HG03354 (cell line): Measurements from ENCODE around the gene GRIK3.
"Not testable (repeated sequence)": the region's sequence is repeated elsewhere in the genome, so short reads cannot be mapped to it uniquely, and the experiment has no call there.

Source experiments
- ATAC-seq: cut with Tn5 transposase; IDR thresholded peaks from one replicate; pipeline ENCODE4 v1.9.1; 2021; ENCODE audit warnings: mild to moderate bottlenecking; ENCODE audit not compliant: unreplicated experiment, poor library complexity, severe bottlenecking

Gene GRIK3

DNA sequence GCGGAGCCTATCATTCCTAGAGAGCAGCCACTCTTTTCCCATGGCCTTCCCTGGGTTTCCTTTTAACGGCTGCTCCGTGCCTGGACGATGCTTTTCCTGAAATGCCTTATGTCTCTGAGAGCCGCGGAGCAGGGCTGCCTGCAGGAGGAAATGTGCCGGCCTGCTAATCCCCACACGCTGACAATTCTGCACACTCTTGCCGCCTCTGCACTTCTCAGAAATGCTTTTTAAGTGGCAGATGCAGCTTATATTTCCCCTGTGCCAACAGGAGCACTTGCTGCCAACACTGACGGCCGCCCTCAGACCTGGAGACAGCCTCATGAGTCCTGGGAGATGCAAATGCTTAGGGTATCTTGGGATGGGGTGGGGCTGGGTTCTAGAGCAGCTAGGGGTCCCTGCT is 253.2 kb downstream of the GRIK3 start:
- no peak for ATAC-seq

DNA sequence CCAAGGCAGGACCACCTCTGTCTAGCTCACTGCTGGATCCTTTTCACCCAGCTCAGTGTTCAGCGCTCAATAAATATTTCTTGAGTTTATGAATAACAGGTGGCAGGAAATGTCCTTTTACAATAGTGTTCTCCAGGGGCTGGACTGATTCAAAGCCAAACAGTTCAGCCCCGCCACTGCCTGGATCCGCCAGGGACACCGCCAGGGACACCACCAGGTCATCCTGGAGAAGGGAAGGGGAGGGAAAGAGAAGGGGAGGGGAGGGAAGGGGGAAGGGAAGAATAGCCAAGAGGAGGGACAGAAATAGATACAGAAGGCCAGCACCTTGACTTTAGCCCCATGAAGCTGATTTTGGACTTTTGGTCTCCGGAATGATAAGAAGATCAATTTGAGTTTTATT is 255.6 kb downstream of the GRIK3 start:
- no peak for ATAC-seq

- ATAC-seq: no peak
Measured at GRCh38 chr1:36776948-36777831, 257.1 kb downstream of the GRIK3 start.

DNA sequence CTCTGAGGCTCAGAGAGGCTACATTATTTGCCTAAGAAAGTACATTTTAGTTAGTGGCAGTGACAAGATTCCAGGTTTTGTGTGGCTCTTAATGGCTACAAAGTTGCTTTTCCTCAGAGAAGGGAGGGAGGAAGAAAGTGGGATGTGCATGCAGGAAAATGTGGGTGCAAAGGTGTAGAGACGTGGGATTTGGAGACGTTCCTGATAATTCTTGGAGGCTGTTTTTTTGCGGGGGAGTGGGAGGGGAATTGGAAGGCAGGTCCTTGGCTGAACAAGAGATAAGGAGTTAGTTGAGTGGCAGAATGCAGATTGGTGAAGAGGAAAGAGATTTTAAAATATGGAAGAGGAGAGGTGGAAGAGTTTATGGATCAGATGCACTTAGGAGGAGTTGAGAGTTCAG is 258.1 kb downstream of the GRIK3 start:
- no peak for ATAC-seq

DNA sequence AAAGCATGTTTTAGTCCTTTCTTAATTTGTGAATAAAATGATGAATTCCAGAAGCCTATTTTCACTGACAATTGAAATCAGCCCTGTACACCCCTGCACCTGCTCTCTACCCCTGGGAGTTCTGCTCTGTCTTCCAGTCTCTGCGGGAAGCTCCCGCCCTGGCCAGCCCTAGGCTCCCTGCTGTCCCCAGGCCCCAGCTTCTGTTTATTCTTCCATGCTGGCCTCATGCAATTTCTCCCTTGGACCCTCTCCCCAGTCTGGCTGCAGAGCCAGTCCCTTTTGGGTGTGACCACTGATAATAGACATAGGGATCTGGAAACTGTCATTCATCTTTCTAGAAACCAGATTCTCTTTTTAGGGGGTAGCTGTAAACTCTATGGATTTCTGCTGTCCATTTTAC is 258.6 kb downstream of the GRIK3 start:
- no peak for ATAC-seq

DNA sequence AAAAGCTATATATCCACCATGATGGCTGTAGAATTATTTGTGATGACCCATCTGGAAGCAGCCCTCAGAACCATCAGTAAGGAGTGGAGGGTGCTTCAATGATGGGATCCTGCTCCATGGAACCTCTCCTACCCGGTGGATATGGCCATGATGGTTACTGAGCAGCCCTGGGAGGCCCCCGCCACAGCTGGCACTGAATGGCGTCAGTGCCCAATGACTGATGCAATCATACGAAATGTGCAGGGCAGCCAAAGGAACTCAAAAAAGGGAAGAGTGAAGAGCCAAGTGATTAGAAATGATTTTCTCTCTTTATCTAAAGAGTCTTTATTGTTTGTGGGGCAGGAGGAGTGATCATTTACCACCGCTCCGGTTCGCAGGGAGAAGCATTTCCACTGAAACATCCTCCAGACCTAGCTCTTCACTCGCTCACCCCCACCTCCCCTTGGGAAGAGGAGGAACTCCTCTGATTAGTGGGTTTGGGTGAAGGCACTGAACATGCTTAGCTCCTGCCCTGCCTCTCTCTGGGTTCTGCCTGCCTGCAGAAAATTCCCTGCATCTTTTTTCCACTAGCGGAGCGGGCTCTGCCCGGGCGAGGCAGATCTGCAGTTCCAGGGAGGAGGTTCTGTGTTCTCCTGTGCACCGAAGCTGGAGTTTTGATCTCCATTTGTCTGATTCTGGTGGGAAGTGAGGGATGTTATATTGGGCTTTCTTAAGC is 260.3 kb downstream of the GRIK3 start:
- ATAC-seq: no peak

GRCh38 chr1:36772647-36773495 is 261.4 kb downstream of the GRIK3 start:
- no peak for ATAC-seq

DNA sequence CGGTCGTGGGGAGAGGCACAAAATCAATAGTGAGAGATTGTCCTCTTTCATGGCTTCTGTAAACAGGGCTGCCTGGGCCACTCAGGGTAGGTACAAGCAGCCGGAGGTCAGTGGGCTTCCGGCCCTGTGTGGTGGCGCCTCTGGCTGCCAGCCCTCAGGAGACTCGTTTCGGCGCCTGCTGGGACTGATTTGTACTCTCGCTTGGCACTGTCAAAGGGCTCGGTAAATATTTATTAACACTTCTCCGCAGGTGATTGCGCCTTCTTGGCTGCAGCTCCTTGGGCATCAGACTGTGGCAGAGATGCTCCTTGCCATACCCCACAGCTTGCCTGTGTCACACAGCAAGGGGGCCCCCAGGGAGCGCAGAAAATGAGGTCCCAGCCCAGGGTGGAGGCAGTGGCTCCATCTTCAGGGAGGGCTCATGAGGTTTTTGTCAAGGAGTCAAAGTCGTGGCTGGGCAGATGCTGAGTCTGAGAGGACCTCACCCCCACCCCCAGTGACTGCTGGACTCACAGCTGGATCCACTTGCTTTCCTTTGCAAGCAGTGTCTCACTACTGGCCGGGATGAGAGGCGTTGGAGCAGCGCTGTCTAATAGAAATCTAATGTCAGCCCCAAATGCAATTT is 262.5 kb downstream of the GRIK3 start:
- ATAC-seq: no peak

DNA sequence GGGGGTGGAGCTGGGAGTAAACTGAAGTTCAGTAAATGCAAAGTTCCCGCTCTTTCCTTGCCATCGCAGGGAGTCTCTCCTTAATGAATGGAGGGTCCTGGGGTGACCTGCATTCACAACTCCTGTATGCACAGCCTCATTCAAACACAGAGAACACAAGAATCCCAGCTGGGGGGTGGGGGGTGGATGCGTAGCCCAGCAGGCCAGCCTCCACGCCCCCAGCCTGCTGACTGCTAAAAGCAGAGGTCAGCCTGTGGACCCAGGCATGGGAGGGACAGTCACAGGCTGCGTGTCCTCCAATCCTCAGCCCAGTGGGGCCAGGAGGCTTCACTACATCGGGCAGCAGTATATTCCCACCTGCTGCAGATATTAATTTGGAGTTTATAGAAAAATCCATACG is 263.1 kb downstream of the GRIK3 start:
- no peak for ATAC-seq

- ATAC-seq: no peak
Measured at GRCh38 chr1:36769886-36770830, 264.2 kb downstream of the GRIK3 start.

DNA sequence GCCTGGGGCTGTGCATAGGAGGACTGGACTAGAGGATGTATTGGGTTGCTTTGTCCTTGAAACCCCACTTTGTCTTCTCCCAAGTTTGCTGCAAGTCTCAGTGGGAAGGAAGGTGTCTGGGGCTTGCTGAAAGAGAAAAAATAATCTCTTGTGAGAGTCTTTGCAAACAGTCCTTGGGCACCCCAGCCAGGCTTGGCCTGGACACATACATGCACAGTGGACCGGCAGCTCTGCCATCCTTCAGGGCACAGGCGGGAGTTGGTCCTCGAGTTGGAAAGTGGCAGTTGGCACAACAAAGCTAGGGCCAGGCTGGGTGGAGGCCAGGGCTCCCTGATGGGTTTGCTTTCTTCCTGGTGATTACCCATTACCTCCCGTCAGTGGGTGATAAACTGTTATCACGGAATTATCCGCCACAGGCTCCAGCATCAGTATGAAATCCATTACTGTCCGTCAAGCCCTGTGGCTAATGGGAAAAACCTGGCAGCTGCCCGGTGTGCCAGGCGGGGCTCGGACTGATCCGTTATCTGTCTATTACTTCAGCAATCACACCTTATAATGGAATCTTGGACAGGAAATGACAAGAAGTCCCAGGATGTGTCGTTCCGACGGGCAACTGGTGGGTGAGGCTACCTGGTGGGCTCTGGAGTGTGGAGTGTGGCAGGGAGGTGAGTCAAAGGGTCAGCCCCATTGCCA is 265.7 kb downstream of the GRIK3 start:
- ATAC-seq: no peak

GRCh38 chr1:36767429-36767828 is 266.9 kb downstream of the GRIK3 start:
- not testable (repeated sequence) for ATAC-seq

GRCh38 chr1:36766481-36766880 is 267.8 kb downstream of the GRIK3 start:
- ATAC-seq: no peak

- no peak for ATAC-seq
Measured at GRCh38 chr1:36765785-36766300, 268.5 kb downstream of the GRIK3 start.

DNA sequence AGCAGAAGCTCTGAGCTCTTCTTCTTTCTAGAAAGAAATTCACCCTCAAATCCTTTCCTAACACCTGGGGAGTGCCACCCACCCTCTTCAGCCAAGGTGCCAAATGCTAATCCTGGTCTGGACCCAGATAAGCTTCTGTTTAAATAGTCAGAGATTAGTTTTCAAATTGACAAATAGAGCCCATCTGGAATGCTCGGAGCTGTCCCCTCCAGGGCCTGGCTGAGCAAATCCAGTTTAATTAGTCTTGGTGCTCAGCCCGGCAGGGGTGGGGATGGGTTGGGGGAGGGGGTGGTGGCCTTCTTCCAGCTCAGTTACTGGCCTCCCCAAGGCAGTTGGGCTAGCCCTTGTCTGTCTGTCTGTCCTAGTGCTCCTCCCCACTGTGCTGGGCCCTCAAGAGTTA is 269.5 kb downstream of the GRIK3 start:
- no peak for ATAC-seq

- no peak for ATAC-seq
Measured at GRCh38 chr1:36763771-36764170, 270.5 kb downstream of the GRIK3 start.

DNA sequence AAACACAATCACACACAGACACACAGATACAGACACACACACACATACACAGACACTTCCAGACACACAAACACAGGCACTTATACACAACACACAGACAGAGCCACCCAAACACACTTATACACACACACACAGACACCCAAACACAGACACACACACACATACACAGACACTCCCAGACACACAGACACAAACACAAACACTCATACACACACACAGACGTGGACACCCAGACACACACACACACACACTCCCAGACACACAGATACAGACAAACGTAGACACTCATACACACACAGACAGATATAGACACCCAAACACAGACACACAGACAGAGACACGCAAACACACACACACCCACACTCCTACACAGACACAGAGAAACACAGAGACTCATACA is 272.1 kb downstream of the GRIK3 start:
- no peak for ATAC-seq

GRCh38 chr1:36761113-36761512 is 273.2 kb downstream of the GRIK3 start:
- ATAC-seq: no peak
